ENCODE results near the gene RPL39L. TPM values are rescaled to one million over a fixed set of nuclear protein-coding genes. Genes with fewer than 3 reads are reported as not detected.
"Not testable (repeated sequence)": the region's sequence is repeated elsewhere in the genome, so short reads cannot be mapped to it uniquely, and the experiment has no call there.

Gene RPL39L
- total RNA-seq, 2 donors from 2014 or later: 7.8 TPM; not detected in 1

- no peaks in the 10 kb centered on the region for H3K36me3 ChIP-seq (replicated peaks in 1 of 2; ENCODE audit: insufficient read depth in 1 of 2, low read depth in 2 of 2)
- intact Hi-C loops (cut with DNase I): no loop called here
- WGBS, 2 donors: 73 to 94% methylated on average over 3 of the region's 3 CpGs
- no peak overlapping the region for H3K27ac ChIP-seq
- H3K27me3 ChIP-seq: no peaks in the 10 kb centered on the region
- no peak for DNase-seq
- H3K4me1 ChIP-seq: no peaks in the 10 kb centered on the region
- TF ChIP-seq CTCF (IDR thresholded peaks at IDR 0.05) (no peak), POLR2A (IDR thresholded peaks at IDR 0.05) (no peak)
- peaks cover 0 to 9% (median 0%) of the 10 kb centered on the region in 3 donors for H3K9me3 ChIP-seq
- no peak overlapping the region for H3K4me3 ChIP-seq
- no peak for ATAC-seq
These were observed 6.0 kb upstream of the RPL39L start for GRCh38 chr3:187145149-187145895.

- no peaks in the 10 kb centered on the region for H3K36me3 ChIP-seq (replicated peaks in 1 of 2; ENCODE audit: insufficient read depth in 1 of 2, low read depth in 2 of 2)
- intact Hi-C loops (cut with DNase I): no loop called here
- TF ChIP-seq CTCF (IDR thresholded peaks at IDR 0.05): no peak
- TF ChIP-seq POLR2A (IDR thresholded peaks at IDR 0.05): no peak
- peaks cover 12% of the 10 kb centered on the region for H3K4me1 ChIP-seq
- H3K4me3 ChIP-seq: no peak overlapping the region
- H3K9me3 ChIP-seq: peaks cover 0 to 1% (median 0%) of the 10 kb centered on the region in 3 donors
- 24 to 28% methylated on average over 3 of the region's 3 CpGs for WGBS, 2 donors
- DNase-seq (no peak), ATAC-seq (no peak)
- no peaks in the 10 kb centered on the region for H3K27me3 ChIP-seq
- peak overlapping the region in 1 of 4 donors; percentile 47 for H3K27ac ChIP-seq
These were observed 578 bp upstream of the RPL39L start for GRCh38 chr3:187139895-187140253.

GRCh38 chr3:187136936-187137335, 2.4 kb downstream of the RPL39L start:
- no peak for ATAC-seq
- TF ChIP-seq POLR2A (IDR thresholded peaks at IDR 0.05): no peak
- no peak for TF ChIP-seq CTCF (IDR thresholded peaks at IDR 0.05)
- intact Hi-C loops (cut with DNase I): no loop called here
- Histone ChIP-seq H3K4me3 (no peak overlapping the region), H3K27me3 (no peaks in the 10 kb centered on the region), H3K36me3 (replicated peaks in 1 of 2; ENCODE audit: insufficient read depth in 1 of 2, low read depth in 2 of 2) (no peaks in the 10 kb centered on the region), H3K4me1 (peaks cover 12% of the 10 kb centered on the region), H3K9me3 (no peaks in the 10 kb centered on the region), H3K27ac (no peak overlapping the region)
- no peak for DNase-seq
- WGBS, 2 donors: 81 to 85% methylated on average over 4 of the region's 4 CpGs

GRCh38 chr3:187136337-187136736, 3.0 kb downstream of the RPL39L start:
- H3K27ac ChIP-seq: no peak overlapping the region
- WGBS, 2 donors: 87 to 90% methylated on average over 1 of the region's 1 CpG
- TF ChIP-seq POLR2A (IDR thresholded peaks at IDR 0.05) (no peak), CTCF (IDR thresholded peaks at IDR 0.05) (no peak)
- peaks cover 12% of the 10 kb centered on the region for H3K4me1 ChIP-seq
- H3K9me3 ChIP-seq: no peaks in the 10 kb centered on the region
- ATAC-seq (no peak), DNase-seq (no peak)
- no peaks in the 10 kb centered on the region for H3K27me3 ChIP-seq
- intact Hi-C loops (cut with DNase I): no loop called here
- no peak overlapping the region for H3K4me3 ChIP-seq
- H3K36me3 ChIP-seq (replicated peaks in 1 of 2; ENCODE audit: insufficient read depth in 1 of 2, low read depth in 2 of 2): no peaks in the 10 kb centered on the region

- H3K36me3 ChIP-seq (replicated peaks in 1 of 2; ENCODE audit: insufficient read depth in 1 of 2, low read depth in 2 of 2); intact Hi-C loops (cut with DNase I); DNase-seq; H3K9me3 ChIP-seq; H3K4me3 ChIP-seq; H3K27ac ChIP-seq; H3K27me3 ChIP-seq; ATAC-seq: not testable (repeated sequence)
- WGBS, 2 donors: 79 to 89% methylated on average over 11 of the region's 11 CpGs
- peaks cover 12% of the 10 kb centered on the region for H3K4me1 ChIP-seq
These were observed 4.1 kb downstream of the RPL39L start for GRCh38 chr3:187135172-187135690.

- not testable (repeated sequence) for H3K9me3 ChIP-seq
These were observed 6.1 kb downstream of the RPL39L start for GRCh38 chr3:187133181-187133580.

More at GRCh38 chr3:187133181-187133580, 6.1 kb downstream of the RPL39L start:
- DNase-seq; intact Hi-C loops (cut with DNase I); H3K27ac ChIP-seq; H3K4me3 ChIP-seq; ATAC-seq; H3K27me3 ChIP-seq; H3K4me1 ChIP-seq; H3K36me3 ChIP-seq (replicated peaks in 1 of 2; ENCODE audit: insufficient read depth in 1 of 2, low read depth in 2 of 2): not testable (repeated sequence)
- 52 to 73% methylated on average over 2 of the region's 2 CpGs for WGBS, 2 donors
